ENCODE measurements around the gene TEP1. TPM values are rescaled to one million over a fixed set of nuclear protein-coding genes. Genes with fewer than 3 reads are reported as not detected.
A peak's percentile ranks its signal among the peaks of the same experiment; 100 is the strongest.

The TEP1 gene
- total and polyA plus RNA-seq, 2 of the 13 experiments (the other 11 are each of a cell fraction or from before 2014, with no cell fraction given) = 11.0 to 12.8 TPM

- TF ChIP-seq AGO2 (optimal IDR thresholded peaks at IDR 0.05; ENCODE audit: low read depth, low read length) (no peak), KDM4B (CRISPR knock-in tag; IDR thresholded peaks at IDR 0.05) (no peak), RARA (CRISPR knock-in tag; IDR thresholded peaks at IDR 0.05) (no peak), KLF16 (CRISPR knock-in tag; IDR thresholded peaks at IDR 0.05) (peak in 1 of 2 experiments; percentile 38; a peak in 1 of 4 replicates), NR2F6 (IDR thresholded peaks at IDR 0.05) (peak; percentile 64; the same call in 1 of the 2 replicates), NR2F6 (CRISPR knock-in tag; IDR thresholded peaks at IDR 0.05) (peak; percentile 46; the same call in 1 of the 2 replicates), FOXJ3 (CRISPR knock-in tag; IDR thresholded peaks at IDR 0.05; ENCODE audit: borderline replicate concordance) (peak; percentile 17; the same call in 1 of the 2 replicates), ZSCAN25 (CRISPR knock-in tag; IDR thresholded peaks at IDR 0.05) (no peak), SAFB2 (CRISPR knock-in tag; IDR thresholded peaks at IDR 0.05; ENCODE audit: borderline replicate concordance, low read depth) (no peak), PRPF4 (IDR thresholded peaks at IDR 0.05; ENCODE audit: low read depth, low read length, poor library complexity, severe bottlenecking) (no peak), NBN (conservative IDR thresholded peaks at IDR 0.05) (no peak), HDAC1 (CRISPR knock-in tag; IDR thresholded peaks at IDR 0.05) (0 out of 2 replicates have a peak, but pooled peaks have one; percentile 20), ATF7-NPFF (CRISPR knock-in tag; IDR thresholded peaks at IDR 0.05; ENCODE audit: low read depth) (no peak), POLR2AphosphoS2 (IDR thresholded peaks at IDR 0.05; ENCODE audit: low read depth, low read length) (no peak), RXRB (CRISPR knock-in tag; IDR thresholded peaks at IDR 0.05; ENCODE audit: borderline replicate concordance) (peak; percentile 56; the same call in 1 of the 2 replicates), KDM5B (CRISPR knock-in tag; IDR thresholded peaks at IDR 0.05; ENCODE audit: borderline replicate concordance) (no peak), PPARG (CRISPR knock-in tag; conservative IDR thresholded peaks at IDR 0.05) (0 out of 2 replicates have a peak, but pooled peaks have one; percentile 17), KLF11 (CRISPR knock-in tag; IDR thresholded peaks at IDR 0.05) (peak; percentile 83; the same call in 1 of the 2 replicates), USF2 (IDR thresholded peaks at IDR 0.05; ENCODE audit: low read depth, low read length) (no peak), USF2 (CRISPR knock-in tag; IDR thresholded peaks at IDR 0.05; ENCODE audit: borderline replicate concordance) (no peak), SMAD3 (CRISPR knock-in tag; IDR thresholded peaks at IDR 0.05) (peak; percentile 41; the same call in 1 of the 2 replicates), ZNF530 (CRISPR knock-in tag; IDR thresholded peaks at IDR 0.05; ENCODE audit: low read depth) (no peak), DBP (CRISPR knock-in tag; IDR thresholded peaks at IDR 0.05; ENCODE audit: not compliant biosample characterization) (peak; percentile 30)
- TF ChIP-seq, protein P1, sequence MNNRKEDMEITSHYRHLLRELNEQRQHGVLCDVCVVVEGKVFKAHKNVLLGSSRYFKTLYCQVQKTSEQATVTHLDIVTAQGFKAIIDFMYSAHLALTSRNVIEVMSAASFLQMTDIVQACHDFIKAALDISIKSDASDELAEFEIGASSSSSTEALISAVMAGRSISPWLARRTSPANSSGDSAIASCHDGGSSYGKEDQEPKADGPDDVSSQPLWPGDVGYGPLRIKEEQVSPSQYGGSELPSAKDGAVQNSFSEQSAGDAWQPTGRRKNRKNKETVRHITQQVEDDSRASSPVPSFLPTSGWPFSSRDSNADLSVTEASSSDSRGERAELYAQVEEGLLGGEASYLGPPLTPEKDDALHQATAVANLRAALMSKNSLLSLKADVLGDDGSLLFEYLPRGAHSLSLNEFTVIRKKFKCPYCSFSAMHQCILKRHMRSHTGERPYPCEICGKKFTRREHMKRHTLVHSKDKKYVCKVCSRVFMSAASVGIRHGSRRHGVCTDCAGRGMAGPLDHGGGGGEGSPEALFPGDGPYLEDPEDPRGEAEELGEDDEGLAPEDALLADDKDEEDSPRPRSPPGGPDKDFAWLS (CRISPR knock-in tag; IDR thresholded peaks at IDR 0.05; ENCODE audit: borderline replicate concordance) = no peak
Measured at GRCh38 chr14:20327005-20327869, 86.1 kb downstream of the TEP1 start (continued).
